ENCODE measurements around the gene WDR33.

- TF ChIP-seq POLR2A (IDR thresholded peaks at IDR 0.05): no peak
- TF ChIP-seq, protein P1, sequence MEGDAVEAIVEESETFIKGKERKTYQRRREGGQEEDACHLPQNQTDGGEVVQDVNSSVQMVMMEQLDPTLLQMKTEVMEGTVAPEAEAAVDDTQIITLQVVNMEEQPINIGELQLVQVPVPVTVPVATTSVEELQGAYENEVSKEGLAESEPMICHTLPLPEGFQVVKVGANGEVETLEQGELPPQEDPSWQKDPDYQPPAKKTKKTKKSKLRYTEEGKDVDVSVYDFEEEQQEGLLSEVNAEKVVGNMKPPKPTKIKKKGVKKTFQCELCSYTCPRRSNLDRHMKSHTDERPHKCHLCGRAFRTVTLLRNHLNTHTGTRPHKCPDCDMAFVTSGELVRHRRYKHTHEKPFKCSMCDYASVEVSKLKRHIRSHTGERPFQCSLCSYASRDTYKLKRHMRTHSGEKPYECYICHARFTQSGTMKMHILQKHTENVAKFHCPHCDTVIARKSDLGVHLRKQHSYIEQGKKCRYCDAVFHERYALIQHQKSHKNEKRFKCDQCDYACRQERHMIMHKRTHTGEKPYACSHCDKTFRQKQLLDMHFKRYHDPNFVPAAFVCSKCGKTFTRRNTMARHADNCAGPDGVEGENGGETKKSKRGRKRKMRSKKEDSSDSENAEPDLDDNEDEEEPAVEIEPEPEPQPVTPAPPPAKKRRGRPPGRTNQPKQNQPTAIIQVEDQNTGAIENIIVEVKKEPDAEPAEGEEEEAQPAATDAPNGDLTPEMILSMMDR (IDR thresholded peaks at IDR 0.05): no peak
Measured at GRCh38 chr2:127811397-127812321, 688 bp upstream of the WDR33 start.
